Parathyroid adenoma (tissue), 2 donors: ENCODE results near the gene GRHL1.
A peak's percentile ranks its signal among the peaks of the same experiment; 100 is the strongest.

Experiments
- H2AFZ ChIP-seq: fragments of 300-600 bp; sonication (generic); one replicate; pipeline ENCODE4 v1.7.0; 2017; ENCODE audit warnings: antibody characterized with exemption, mild to moderate bottlenecking
- H3K27ac ChIP-seq: fragments of 300-600 bp; sonication (generic); one replicate; pipeline ENCODE4 v1.7.0; 2017
- H3K27me3 ChIP-seq: fragments of 300-600 bp; sonication (generic); one replicate; pipeline ENCODE4 v1.7.0; 2017; ENCODE audit warnings: low read length; ENCODE audit not compliant: control insufficient read depth, insufficient read depth
- H3K36me3 ChIP-seq: fragments of 300-600 bp; sonication (generic); one replicate; pipeline ENCODE4 v1.7.0; 2017; ENCODE audit warnings: low read length; ENCODE audit not compliant: control insufficient read depth, insufficient read depth
- H3K4me1 ChIP-seq: fragments of 300-600 bp; sonication (generic); one replicate; pipeline ENCODE4 v1.7.0; 2017; ENCODE audit warnings: control low read depth
- H3K4me2 ChIP-seq: fragments of 300-600 bp; sonication (generic); one replicate; pipeline ENCODE4 v1.7.0; 2017; ENCODE audit warnings: low read length
- H3K4me3 ChIP-seq: fragments of 300-600 bp; sonication (generic); one replicate; pipeline ENCODE4 v1.7.0; 2017; ENCODE audit warnings: low read depth, low read length
- H3K79me2 ChIP-seq: fragments of 300-600 bp; sonication (generic); one replicate; pipeline ENCODE4 v1.7.0; 2017; ENCODE audit warnings: control low read depth
- H3K9ac ChIP-seq: fragments of 300-600 bp; sonication (generic); one replicate; pipeline ENCODE4 v1.7.0; 2017; ENCODE audit warnings: mild to moderate bottlenecking
- H3K9me3 ChIP-seq: fragments of 300-600 bp; sonication (generic); one replicate; pipeline ENCODE4 v1.7.0; 2017; ENCODE audit warnings: low read length; ENCODE audit not compliant: control insufficient read depth
- CTCF ChIP-seq: fragments of 300-600 bp; sonication (generic); IDR thresholded peaks from one replicate; pipeline ENCODE4 v1.7.0; 2017; ENCODE audit warnings: antibody characterized with exemption, mild to moderate bottlenecking
- donor health status: primary hyperparathyroidism.

Gene GRHL1

GRCh38 chr2:9970200-9971044 lies 18.9 kb downstream of the GRHL1 start:
- Histone ChIP-seq H3K9ac (no peak overlapping the region), H2AFZ (peak overlapping the region; percentile 26), H3K4me2 (peak overlapping the region; percentile 44), H3K9me3 (no peaks in the 10 kb centered on the region), H3K4me1 (peaks cover 71% of the 10 kb centered on the region), H3K27ac (peak overlapping the region; percentile 49), H3K4me3 (no peak overlapping the region), H3K27me3 (no peaks in the 10 kb centered on the region), H3K79me2 (no peaks in the 10 kb centered on the region), H3K36me3 (no peaks in the 10 kb centered on the region)
- no peak for TF ChIP-seq CTCF

- Histone ChIP-seq H2AFZ (no peak overlapping the region), H3K9ac (no peak overlapping the region), H3K36me3 (no peaks in the 10 kb centered on the region), H3K9me3 (no peaks in the 10 kb centered on the region), H3K79me2 (no peaks in the 10 kb centered on the region), H3K4me2 (peak overlapping the region; percentile 48), H3K27me3 (no peaks in the 10 kb centered on the region), H3K4me3 (peak overlapping the region; percentile 11), H3K4me1 (peaks cover 77% of the 10 kb centered on the region), H3K27ac (peak overlapping the region; percentile 49)
- no peak for TF ChIP-seq CTCF
Measured at GRCh38 chr2:9971105-9971818, 19.8 kb downstream of the GRHL1 start.

DNA sequence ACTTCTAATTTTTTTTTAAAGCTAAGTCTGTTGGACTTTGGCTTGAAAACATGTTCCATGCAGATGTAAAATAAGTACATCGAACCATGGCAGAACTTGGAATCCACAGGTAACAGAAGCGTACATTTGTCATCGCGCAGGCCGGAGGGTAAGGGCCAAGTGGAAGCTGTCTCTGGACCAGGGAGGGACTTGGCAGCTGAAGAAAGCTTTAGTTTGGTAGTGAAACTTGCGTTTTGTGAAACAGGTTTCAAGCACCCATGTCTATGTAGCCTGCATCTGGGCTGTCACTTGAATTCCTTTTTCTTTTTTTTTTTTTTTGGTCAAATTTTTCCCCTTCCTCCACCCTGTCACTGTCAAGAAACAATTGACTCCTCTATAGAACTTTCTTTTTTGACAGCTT lies 20.4 kb downstream of the GRHL1 start:
- H3K27ac ChIP-seq = peak overlapping the region; percentile 79
- peaks cover 77% of the 10 kb centered on the region for H3K4me1 ChIP-seq
- no peak for TF ChIP-seq CTCF
- no peaks in the 10 kb centered on the region for H3K36me3 ChIP-seq
- peak overlapping the region; percentile 11 for H3K4me3 ChIP-seq
- no peaks in the 10 kb centered on the region for H3K79me2 ChIP-seq
- H2AFZ ChIP-seq = no peak overlapping the region
- H3K4me2 ChIP-seq = peak overlapping the region; percentile 48
- H3K9me3 ChIP-seq = no peaks in the 10 kb centered on the region
- no peak overlapping the region for H3K9ac ChIP-seq
- H3K27me3 ChIP-seq = no peaks in the 10 kb centered on the region

GRCh38 chr2:9972621-9973479 lies 21.4 kb downstream of the GRHL1 start:
- Histone ChIP-seq H2AFZ (no peak overlapping the region), H3K4me3 (peak overlapping the region; percentile 6), H3K27ac (peak overlapping the region; percentile 79), H3K4me2 (peak overlapping the region; percentile 48), H3K9me3 (no peaks in the 10 kb centered on the region), H3K4me1 (peaks cover 69% of the 10 kb centered on the region), H3K36me3 (no peaks in the 10 kb centered on the region), H3K27me3 (no peaks in the 10 kb centered on the region), H3K9ac (no peak overlapping the region), H3K79me2 (peaks cover under 1% of the 10 kb centered on the region)
- no peak for TF ChIP-seq CTCF
